Measurements from ENCODE around the gene SF3B2. TPM values are rescaled to one million over a fixed set of nuclear protein-coding genes. Genes with fewer than 3 reads are reported as not detected.

Gene SF3B2
- polyA plus RNA-seq, 1 of the 3 experiments (the other 2 are of a cell fraction) = 128 TPM

DNA sequence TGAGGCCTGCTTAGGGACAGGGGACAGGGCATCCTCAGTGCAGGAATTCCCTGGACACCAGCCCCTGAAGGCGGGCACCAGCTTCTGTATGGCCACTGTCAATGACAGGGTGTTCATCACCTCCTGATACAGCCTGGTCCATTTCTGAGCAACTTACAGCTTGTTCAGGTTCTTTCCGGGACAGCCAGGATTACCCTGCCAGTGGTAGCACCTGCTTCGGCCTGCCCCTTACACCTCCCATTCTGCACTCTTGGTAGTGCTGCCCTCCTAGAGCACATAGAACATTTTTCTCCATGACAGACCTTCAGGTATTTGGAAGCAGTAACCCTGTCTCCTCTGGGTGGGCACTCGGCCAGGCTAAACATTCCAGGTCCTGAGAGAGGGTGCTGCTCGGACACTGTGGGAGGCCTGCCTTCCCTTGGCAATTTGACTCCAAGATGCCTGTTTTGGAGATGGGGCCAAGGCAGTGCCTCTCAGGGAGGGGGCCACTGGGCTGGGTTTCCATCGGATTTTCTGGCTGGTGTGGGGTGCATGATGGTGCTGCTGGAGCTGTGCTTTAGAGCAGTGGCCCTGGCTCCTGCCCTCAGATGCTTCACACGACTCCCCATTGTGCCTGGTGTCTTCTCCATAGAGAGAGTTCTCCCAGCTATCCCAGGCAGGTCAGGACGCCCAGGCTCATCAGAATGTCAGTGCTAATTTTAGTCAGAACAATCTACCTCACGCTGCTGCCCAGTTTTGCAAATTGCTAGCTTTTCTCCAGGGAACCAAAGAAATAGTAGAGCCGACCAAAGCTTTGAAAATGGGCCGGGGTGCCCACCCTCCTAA, 4.4 kb upstream of the SF3B2 start:
- no peak for TF ChIP-seq FOXJ3 (CRISPR knock-in tag; IDR thresholded peaks at IDR 0.05)
- TF ChIP-seq, protein P1, sequence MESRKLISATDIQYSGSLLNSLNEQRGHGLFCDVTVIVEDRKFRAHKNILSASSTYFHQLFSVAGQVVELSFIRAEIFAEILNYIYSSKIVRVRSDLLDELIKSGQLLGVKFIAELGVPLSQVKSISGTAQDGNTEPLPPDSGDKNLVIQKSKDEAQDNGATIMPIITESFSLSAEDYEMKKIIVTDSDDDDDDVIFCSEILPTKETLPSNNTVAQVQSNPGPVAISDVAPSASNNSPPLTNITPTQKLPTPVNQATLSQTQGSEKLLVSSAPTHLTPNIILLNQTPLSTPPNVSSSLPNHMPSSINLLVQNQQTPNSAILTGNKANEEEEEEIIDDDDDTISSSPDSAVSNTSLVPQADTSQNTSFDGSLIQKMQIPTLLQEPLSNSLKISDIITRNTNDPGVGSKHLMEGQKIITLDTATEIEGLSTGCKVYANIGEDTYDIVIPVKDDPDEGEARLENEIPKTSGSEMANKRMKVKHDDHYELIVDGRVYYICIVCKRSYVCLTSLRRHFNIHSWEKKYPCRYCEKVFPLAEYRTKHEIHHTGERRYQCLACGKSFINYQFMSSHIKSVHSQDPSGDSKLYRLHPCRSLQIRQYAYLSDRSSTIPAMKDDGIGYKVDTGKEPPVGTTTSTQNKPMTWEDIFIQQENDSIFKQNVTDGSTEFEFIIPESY (IDR thresholded peaks at IDR 0.05; ENCODE audit: borderline replicate concordance, low read depth) = no peak
- no peak for TF ChIP-seq FOXM1 (IDR thresholded peaks at IDR 0.05; ENCODE audit: low read depth)
- TF ChIP-seq NFIC (IDR thresholded peaks at IDR 0.05; ENCODE audit: borderline replicate concordance) = peak; percentile 35; the same call in 1 of the 2 replicates
- TF ChIP-seq, protein P2, sequence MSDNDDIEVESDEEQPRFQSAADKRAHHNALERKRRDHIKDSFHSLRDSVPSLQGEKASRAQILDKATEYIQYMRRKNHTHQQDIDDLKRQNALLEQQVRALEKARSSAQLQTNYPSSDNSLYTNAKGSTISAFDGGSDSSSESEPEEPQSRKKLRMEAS (IDR thresholded peaks at IDR 0.05; ENCODE audit: low read depth) = no peak
- Histone ChIP-seq H3K4me1 (ENCODE audit: control insufficient read depth in 1 of 2, insufficient read depth in 2 of 2, low read depth in 1 of 2, low read length in 1 of 2) (peaks cover 15 to 43% of the 10 kb centered on the region in 2 experiments; a peak in 2 of 4 replicates), H3K9ac (no peak overlapping the region), H3K36me3 (replicated peaks in 1 of 2; ENCODE audit: control insufficient read depth in 1 of 2, insufficient read depth in 2 of 2, low read length in 1 of 2) (peaks cover 0 to 3% of the 10 kb centered on the region in 2 experiments), H3K27me3 (ENCODE audit: insufficient read depth) (no peaks in the 10 kb centered on the region), H3K9me2 (no peaks in the 10 kb centered on the region), H2AFZ (ENCODE audit: low read depth) (no peak overlapping the region), H3F3A (replicated peaks; ENCODE audit: insufficient read depth) (peaks cover 12% of the 10 kb centered on the region), H3K27ac (ENCODE audit: low read depth in 2 of 2, low read length in 1 of 2) (no peak overlapping the region), H3K9me3 (no peaks in the 10 kb centered on the region), H4K20me1 (ENCODE audit: insufficient read depth) (no peaks in the 10 kb centered on the region), H3K4me2 (peak overlapping the region; percentile 66; the same call in 1 of the 2 replicates), H3K4me3 (ENCODE audit: low read depth in 2 of 2, low read length in 1 of 2) (peak overlapping the region in 1 of 2 experiments; percentile 59; a peak in 1 of 4 replicates), H3K79me2 (ENCODE audit: insufficient read depth) (peaks cover 6% of the 10 kb centered on the region)
- no peak for DNase-seq
- POLR2A ChIA-PET = interaction anchor here (0.6 kb wide), 1 partner anchor 393 kb away, joined by 3 read pairs; no protein-coding TSS in a partner anchor
- WGBS (ENCODE audit: low lambda C conversion rate) = 82% methylated on average over 9 of the region's 11 CpGs
- CTCF ChIA-PET = interaction anchor here (0.8 to 5.8 kb wide), 5 partner anchors 20 to 211 kb away, joined by 3 to 46 read pairs (median 5); partner anchors contain the start of gene PACS1

DNA sequence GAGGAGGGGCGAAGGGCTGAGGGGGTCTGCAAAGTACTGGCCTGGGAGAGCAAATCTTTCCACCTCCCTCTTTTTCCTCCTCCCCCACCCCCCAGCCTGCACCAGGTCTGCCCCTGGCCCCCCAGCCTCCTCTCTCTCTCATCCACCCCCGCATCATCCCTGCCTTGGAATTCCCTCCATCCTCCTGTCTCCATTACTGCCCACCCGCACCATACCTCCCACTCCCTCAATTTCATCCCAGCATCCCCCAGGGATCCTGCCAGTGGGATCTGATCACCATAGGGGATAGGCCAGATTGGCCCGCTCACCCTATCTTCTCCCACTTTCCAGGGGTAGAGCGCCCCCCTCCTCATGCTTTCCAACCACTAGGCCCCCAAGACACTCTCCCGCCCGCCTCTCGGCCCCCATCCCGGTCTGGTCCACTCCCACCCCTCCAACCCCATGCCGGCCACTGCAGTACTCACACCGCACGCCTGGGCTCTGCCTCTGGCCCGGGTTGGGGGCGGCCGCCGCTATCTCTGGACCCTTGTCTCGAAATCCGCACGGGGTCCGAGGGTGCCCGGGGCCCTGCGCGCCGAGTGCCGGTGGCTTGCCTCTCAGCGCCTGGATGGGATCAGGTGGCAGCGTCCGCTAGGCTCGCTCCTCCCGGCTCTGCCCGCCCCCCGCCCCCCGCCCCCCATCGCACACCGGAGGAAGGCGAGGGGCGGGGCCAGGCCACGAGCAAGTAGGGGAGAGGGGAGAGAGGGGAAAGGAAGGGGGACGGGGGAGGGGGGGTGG, 3.4 kb upstream of the SF3B2 start, which contains the start of gene GAL3ST3:
TSS of gene GAL3ST3 (minus strand) at position 615 of the 777 bp plus-strand sequence. CDS start 3,746 bp downstream, outside the sequence.
- DNase-seq = peak; percentile 90
- Histone ChIP-seq H3K36me3 (replicated peaks in 1 of 2; ENCODE audit: control insufficient read depth in 1 of 2, insufficient read depth in 2 of 2, low read length in 1 of 2) (peaks cover 3 to 4% of the 10 kb centered on the region in 2 experiments), H3K4me1 (ENCODE audit: control insufficient read depth in 1 of 2, insufficient read depth in 2 of 2, low read depth in 1 of 2, low read length in 1 of 2) (peaks cover 15 to 50% of the 10 kb centered on the region in 2 experiments; a peak in 2 of 4 replicates), H3K79me2 (ENCODE audit: insufficient read depth) (peaks cover 16% of the 10 kb centered on the region), H3K4me3 (ENCODE audit: low read depth in 2 of 2, low read length in 1 of 2) (peak within 1 kb of the TSS; percentile 43 to 59; a peak in 2 of 4 replicates), H2AFZ (ENCODE audit: low read depth) (no peak within 1 kb of the TSS), H3F3A (replicated peaks; ENCODE audit: insufficient read depth) (peaks cover 12% of the 10 kb centered on the region), H3K27me3 (ENCODE audit: insufficient read depth) (no peaks in the 10 kb centered on the region), H3K9ac (no peak within 1 kb of the TSS), H3K9me2 (no peaks in the 10 kb centered on the region), H4K20me1 (ENCODE audit: insufficient read depth) (no peaks in the 10 kb centered on the region), H3K9me3 (no peaks in the 10 kb centered on the region), H3K27ac (ENCODE audit: low read depth in 2 of 2, low read length in 1 of 2) (peak within 1 kb of the TSS in 1 of 2 experiments; percentile 73; a peak in 1 of 4 replicates), H3K4me2 (peak within 1 kb of the TSS; percentile 66)
- WGBS (ENCODE audit: low lambda C conversion rate) = 35% methylated on average over 39 of the region's 39 CpGs
- peak; percentile 39; the same call in 1 of the 2 replicates for TF ChIP-seq TAF1 (IDR thresholded peaks at IDR 0.05; ENCODE audit: borderline replicate concordance, low read depth, low read length)
- no peak for TF ChIP-seq FOXM1 (IDR thresholded peaks at IDR 0.05; ENCODE audit: low read depth)
- TF ChIP-seq, protein P3, sequence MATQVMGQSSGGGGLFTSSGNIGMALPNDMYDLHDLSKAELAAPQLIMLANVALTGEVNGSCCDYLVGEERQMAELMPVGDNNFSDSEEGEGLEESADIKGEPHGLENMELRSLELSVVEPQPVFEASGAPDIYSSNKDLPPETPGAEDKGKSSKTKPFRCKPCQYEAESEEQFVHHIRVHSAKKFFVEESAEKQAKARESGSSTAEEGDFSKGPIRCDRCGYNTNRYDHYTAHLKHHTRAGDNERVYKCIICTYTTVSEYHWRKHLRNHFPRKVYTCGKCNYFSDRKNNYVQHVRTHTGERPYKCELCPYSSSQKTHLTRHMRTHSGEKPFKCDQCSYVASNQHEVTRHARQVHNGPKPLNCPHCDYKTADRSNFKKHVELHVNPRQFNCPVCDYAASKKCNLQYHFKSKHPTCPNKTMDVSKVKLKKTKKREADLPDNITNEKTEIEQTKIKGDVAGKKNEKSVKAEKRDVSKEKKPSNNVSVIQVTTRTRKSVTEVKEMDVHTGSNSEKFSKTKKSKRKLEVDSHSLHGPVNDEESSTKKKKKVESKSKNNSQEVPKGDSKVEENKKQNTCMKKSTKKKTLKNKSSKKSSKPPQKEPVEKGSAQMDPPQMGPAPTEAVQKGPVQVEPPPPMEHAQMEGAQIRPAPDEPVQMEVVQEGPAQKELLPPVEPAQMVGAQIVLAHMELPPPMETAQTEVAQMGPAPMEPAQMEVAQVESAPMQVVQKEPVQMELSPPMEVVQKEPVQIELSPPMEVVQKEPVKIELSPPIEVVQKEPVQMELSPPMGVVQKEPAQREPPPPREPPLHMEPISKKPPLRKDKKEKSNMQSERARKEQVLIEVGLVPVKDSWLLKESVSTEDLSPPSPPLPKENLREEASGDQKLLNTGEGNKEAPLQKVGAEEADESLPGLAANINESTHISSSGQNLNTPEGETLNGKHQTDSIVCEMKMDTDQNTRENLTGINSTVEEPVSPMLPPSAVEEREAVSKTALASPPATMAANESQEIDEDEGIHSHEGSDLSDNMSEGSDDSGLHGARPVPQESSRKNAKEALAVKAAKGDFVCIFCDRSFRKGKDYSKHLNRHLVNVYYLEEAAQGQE (IDR thresholded peaks at IDR 0.05; ENCODE audit: low read depth, low read length) = no peak
- TF ChIP-seq JUND (IDR thresholded peaks at IDR 0.05) = no peak
- peak; percentile 21; the same call in 1 of the 2 replicates for TF ChIP-seq MXI1 (IDR thresholded peaks at IDR 0.05; ENCODE audit: low read depth, low read length)
- CTCF ChIA-PET = interaction anchor here (1.2 to 5.8 kb wide), 5 partner anchors 20 to 173 kb away, joined by 3 to 46 read pairs (median 19); partner anchors contain the start of gene PACS1
- POLR2A ChIA-PET = no interaction called here

Measured in SK-N-SH (cell line).